ENCODE results near the gene CDK10. TPM values are rescaled to one million over a fixed set of nuclear protein-coding genes. Genes with fewer than 3 reads are reported as not detected.

CDK10 gene
- total and polyA plus RNA-seq, 9 of the 15 experiments (the other 6 are each of a cell fraction or from before 2014, with no cell fraction given), result 2.0 to 85.1 (median 40.1) TPM

DNA sequence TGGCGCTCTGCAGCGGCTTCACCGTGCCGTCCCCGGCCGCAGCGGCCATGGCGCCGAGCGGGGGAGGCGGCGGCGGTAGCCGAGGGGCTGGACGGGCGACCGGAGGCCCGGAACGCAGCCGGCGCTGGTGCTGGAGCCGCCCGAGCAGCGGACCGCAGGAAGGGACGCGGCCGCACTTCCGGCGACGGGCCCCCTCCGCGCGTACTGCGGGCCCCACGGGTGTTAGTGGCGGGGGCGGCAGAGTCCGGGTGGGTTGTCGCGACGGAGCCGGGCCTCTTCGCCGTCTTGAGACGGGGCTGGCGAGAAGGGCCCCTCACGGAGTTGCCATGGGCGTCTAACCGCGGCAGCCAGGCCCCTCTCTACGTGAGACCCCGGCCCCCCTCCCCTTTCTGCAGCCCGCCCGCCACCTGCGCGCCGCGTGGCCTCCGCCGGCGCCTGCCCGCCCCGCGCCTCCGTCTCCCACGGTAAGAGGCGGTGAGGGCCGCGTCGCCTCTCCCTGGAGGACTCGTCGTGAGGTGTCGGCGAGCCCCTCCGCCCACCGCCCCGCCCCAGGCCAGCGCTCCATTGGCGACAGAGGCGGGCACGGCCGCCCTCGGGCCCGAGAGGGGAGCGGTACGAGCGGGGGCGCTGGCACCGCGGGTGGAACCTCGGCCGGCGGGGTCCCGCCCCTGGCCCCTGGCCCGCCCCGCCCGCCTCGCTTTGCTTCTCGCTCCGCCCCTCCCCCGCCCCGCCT, 34.5 kb downstream of the CDK10 start, which contains the start of the genes VPS9D1 and ZNF276 (continued):
- TF ChIP-seq, protein P1, sequence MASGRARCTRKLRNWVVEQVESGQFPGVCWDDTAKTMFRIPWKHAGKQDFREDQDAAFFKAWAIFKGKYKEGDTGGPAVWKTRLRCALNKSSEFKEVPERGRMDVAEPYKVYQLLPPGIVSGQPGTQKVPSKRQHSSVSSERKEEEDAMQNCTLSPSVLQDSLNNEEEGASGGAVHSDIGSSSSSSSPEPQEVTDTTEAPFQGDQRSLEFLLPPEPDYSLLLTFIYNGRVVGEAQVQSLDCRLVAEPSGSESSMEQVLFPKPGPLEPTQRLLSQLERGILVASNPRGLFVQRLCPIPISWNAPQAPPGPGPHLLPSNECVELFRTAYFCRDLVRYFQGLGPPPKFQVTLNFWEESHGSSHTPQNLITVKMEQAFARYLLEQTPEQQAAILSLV (tag; IDR thresholded peaks at IDR 0.05), result no peak
- TF ChIP-seq ZNF431 (CRISPR knock-in tag; IDR thresholded peaks at IDR 0.05), result peak; percentile 53; the same call in 1 of the 2 replicates
- no peak for TF ChIP-seq ZNF347 (CRISPR knock-in tag; IDR thresholded peaks at IDR 0.05; ENCODE audit: low read depth)
- TF ChIP-seq MTA3 (IDR thresholded peaks at IDR 0.05; ENCODE audit: borderline replicate concordance), result peak; percentile 93
- peak; percentile 46; the same call in 1 of the 2 replicates for TF ChIP-seq POLR2AphosphoS5 (IDR thresholded peaks at IDR 0.05; ENCODE audit: control insufficient read depth, insufficient read depth, low read depth, low read length)
- TF ChIP-seq, protein P2, sequence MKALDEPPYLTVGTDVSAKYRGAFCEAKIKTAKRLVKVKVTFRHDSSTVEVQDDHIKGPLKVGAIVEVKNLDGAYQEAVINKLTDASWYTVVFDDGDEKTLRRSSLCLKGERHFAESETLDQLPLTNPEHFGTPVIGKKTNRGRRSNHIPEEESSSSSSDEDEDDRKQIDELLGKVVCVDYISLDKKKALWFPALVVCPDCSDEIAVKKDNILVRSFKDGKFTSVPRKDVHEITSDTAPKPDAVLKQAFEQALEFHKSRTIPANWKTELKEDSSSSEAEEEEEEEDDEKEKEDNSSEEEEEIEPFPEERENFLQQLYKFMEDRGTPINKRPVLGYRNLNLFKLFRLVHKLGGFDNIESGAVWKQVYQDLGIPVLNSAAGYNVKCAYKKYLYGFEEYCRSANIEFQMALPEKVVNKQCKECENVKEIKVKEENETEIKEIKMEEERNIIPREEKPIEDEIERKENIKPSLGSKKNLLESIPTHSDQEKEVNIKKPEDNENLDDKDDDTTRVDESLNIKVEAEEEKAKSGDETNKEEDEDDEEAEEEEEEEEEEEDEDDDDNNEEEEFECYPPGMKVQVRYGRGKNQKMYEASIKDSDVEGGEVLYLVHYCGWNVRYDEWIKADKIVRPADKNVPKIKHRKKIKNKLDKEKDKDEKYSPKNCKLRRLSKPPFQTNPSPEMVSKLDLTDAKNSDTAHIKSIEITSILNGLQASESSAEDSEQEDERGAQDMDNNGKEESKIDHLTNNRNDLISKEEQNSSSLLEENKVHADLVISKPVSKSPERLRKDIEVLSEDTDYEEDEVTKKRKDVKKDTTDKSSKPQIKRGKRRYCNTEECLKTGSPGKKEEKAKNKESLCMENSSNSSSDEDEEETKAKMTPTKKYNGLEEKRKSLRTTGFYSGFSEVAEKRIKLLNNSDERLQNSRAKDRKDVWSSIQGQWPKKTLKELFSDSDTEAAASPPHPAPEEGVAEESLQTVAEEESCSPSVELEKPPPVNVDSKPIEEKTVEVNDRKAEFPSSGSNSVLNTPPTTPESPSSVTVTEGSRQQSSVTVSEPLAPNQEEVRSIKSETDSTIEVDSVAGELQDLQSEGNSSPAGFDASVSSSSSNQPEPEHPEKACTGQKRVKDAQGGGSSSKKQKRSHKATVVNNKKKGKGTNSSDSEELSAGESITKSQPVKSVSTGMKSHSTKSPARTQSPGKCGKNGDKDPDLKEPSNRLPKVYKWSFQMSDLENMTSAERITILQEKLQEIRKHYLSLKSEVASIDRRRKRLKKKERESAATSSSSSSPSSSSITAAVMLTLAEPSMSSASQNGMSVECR (CRISPR knock-in tag; IDR thresholded peaks at IDR 0.05), result peak; percentile 79
- TF ChIP-seq HNRNPK (IDR thresholded peaks at IDR 0.05; ENCODE audit: low read depth, low read length, poor library complexity, severe bottlenecking), result no peak
- no peak for TF ChIP-seq IFI16 (CRISPR knock-in tag; IDR thresholded peaks at IDR 0.05)
- 0 out of 3 replicates have a peak, but pooled peaks of 1 of the 2 experiments have one; percentile 9 for TF ChIP-seq CBX3 (IDR thresholded peaks at IDR 0.05; ENCODE audit: borderline replicate concordance in 1 of 2, low read length in 2 of 2)
- TF ChIP-seq, protein P3, sequence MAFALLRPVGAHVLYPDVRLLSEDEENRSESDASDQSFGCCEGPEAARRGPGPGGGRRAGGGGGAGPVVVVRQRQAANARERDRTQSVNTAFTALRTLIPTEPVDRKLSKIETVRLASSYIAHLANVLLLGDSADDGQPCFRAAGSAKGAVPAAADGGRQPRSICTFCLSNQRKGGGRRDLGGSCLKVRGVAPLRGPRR (CRISPR knock-in tag; IDR thresholded peaks at IDR 0.05), result no peak
- TF ChIP-seq, protein P4, sequence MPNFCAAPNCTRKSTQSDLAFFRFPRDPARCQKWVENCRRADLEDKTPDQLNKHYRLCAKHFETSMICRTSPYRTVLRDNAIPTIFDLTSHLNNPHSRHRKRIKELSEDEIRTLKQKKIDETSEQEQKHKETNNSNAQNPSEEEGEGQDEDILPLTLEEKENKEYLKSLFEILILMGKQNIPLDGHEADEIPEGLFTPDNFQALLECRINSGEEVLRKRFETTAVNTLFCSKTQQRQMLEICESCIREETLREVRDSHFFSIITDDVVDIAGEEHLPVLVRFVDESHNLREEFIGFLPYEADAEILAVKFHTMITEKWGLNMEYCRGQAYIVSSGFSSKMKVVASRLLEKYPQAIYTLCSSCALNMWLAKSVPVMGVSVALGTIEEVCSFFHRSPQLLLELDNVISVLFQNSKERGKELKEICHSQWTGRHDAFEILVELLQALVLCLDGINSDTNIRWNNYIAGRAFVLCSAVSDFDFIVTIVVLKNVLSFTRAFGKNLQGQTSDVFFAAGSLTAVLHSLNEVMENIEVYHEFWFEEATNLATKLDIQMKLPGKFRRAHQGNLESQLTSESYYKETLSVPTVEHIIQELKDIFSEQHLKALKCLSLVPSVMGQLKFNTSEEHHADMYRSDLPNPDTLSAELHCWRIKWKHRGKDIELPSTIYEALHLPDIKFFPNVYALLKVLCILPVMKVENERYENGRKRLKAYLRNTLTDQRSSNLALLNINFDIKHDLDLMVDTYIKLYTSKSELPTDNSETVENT (CRISPR knock-in tag; IDR thresholded peaks at IDR 0.05), result peak; percentile 82; the same call in 1 of the 2 replicates
- TF ChIP-seq ZFX (CRISPR knock-in tag; IDR thresholded peaks at IDR 0.05), result peak; percentile 87
- TF ChIP-seq, protein P5, sequence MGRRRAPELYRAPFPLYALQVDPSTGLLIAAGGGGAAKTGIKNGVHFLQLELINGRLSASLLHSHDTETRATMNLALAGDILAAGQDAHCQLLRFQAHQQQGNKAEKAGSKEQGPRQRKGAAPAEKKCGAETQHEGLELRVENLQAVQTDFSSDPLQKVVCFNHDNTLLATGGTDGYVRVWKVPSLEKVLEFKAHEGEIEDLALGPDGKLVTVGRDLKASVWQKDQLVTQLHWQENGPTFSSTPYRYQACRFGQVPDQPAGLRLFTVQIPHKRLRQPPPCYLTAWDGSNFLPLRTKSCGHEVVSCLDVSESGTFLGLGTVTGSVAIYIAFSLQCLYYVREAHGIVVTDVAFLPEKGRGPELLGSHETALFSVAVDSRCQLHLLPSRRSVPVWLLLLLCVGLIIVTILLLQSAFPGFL (CRISPR knock-in tag; IDR thresholded peaks at IDR 0.05), result no peak
- peak; percentile 5 for TF ChIP-seq CHD1 (IDR thresholded peaks at IDR 0.05; ENCODE audit: low read length)
- TF ChIP-seq DACH1 (IDR thresholded peaks at IDR 0.05; ENCODE audit: partially characterized antibody), result no peak
- TF ChIP-seq CEBPB (tag; IDR thresholded peaks at IDR 0.05), result no peak
- TF ChIP-seq POLR3G (IDR thresholded peaks at IDR 0.05; ENCODE audit: extremely low read depth, insufficient read length, insufficient replicate concordance), result no peak
- TF ChIP-seq MTA2 (IDR thresholded peaks at IDR 0.05; ENCODE audit: low read depth), result no peak
